Esophagus (tissue), 2 donors: Measurements from ENCODE around the gene MFAP4. TPM values are rescaled to one million over a fixed set of nuclear protein-coding genes. Genes with fewer than 3 reads are reported as not detected.

Experiments
- H3K27ac ChIP-seq, 2 donors: one replicate each; pipeline ENCODE4 v1.5.1; 2013; ENCODE audit warnings: low read depth in 2 of 2, mild to moderate bottlenecking in 2 of 2, inconsistent platforms in 1 of 2, low read length in 1 of 2, moderate library complexity in 1 of 2
- H3K27me3 ChIP-seq, 2 donors: one replicate each; pipeline ENCODE4 v1.6.1; 2013; ENCODE audit warnings: low read length in 2 of 2, control low read depth in 1 of 2, mild to moderate bottlenecking in 1 of 2; ENCODE audit not compliant: insufficient read depth in 2 of 2, control insufficient read depth in 1 of 2
- H3K36me3 ChIP-seq, 2 donors: one replicate each; pipeline ENCODE4 v1.6.1; 2013; ENCODE audit warnings: low read length in 1 of 2; ENCODE audit not compliant: control insufficient read depth in 2 of 2, insufficient read depth in 2 of 2
- H3K4me1 ChIP-seq, 2 donors: one replicate each; pipeline ENCODE4 v1.6.1; 2013; ENCODE audit warnings: low read length in 1 of 2; ENCODE audit not compliant: control insufficient read depth in 2 of 2, insufficient read depth in 2 of 2
- H3K4me3 ChIP-seq, 2 donors: one replicate each; pipeline ENCODE4 v1.5.1; 2013; ENCODE audit warnings: low read length in 2 of 2, mild to moderate bottlenecking in 2 of 2, low read depth in 1 of 2, moderate library complexity in 1 of 2
- H3K9me3 ChIP-seq, 2 donors: one replicate each; pipeline ENCODE4 v1.6.1; 2013; ENCODE audit warnings: mild to moderate bottlenecking in 2 of 2, low read depth in 1 of 2, low read length in 1 of 2, moderate library complexity in 1 of 2; ENCODE audit not compliant: control insufficient read depth in 2 of 2, insufficient read depth in 1 of 2
- whole genome bisulfite sequencing, 2 donors: extraction: QIAGEN DNeasy Blood & Tissue Kit; methylation state at CpG; one replicate each; pipeline ENCODE4 v1.1.7; 2013; 5-methylcytosine and 5-hydroxymethylcytosine counted together
- polyA plus RNA-seq, 2 donors: library from polyadenylated mRNA; stranded (reverse); fragments of 200-250 nt; gene quantifications; one replicate each; pipeline ENCODE4 v1.2.3, GENCODE V29; 2013
- donor health status: healthy with polysubstance abuse.
- donor health status: Bipolar disorder and iron deficiency.

The MFAP4 gene
- polyA plus RNA-seq, 2 donors = 8.3 to 33.7 TPM

- Histone ChIP-seq H3K27ac (no peak overlapping the region), H3K36me3 (no peaks in the 10 kb centered on the region), H3K4me3 (no peak overlapping the region), H3K27me3 (no peaks in the 10 kb centered on the region), H3K9me3 (no peaks in the 10 kb centered on the region), H3K4me1 (peaks cover 4 to 13% of the 10 kb centered on the region in 2 donors)
- 81 to 87% methylated on average over 5 of the region's 5 CpGs for WGBS, 2 donors
These were observed 20.4 kb downstream of the MFAP4 start for GRCh38 chr17:19366637-19366972.

GRCh38 chr17:19365833-19366636, 21.0 kb downstream of the MFAP4 start:
- H3K9me3 ChIP-seq = no peaks in the 10 kb centered on the region
- H3K36me3 ChIP-seq = no peaks in the 10 kb centered on the region
- no peak overlapping the region for H3K4me3 ChIP-seq
- WGBS, 2 donors = 85 to 87% methylated on average over 9 of the region's 9 CpGs
- no peaks in the 10 kb centered on the region for H3K27me3 ChIP-seq
- H3K4me1 ChIP-seq = peaks cover 4 to 13% of the 10 kb centered on the region in 2 donors
- H3K27ac ChIP-seq = no peak overlapping the region

GRCh38 chr17:19365499-19365817, 21.5 kb downstream of the MFAP4 start:
- 88 to 91% methylated on average over 4 of the region's 4 CpGs for WGBS, 2 donors
- Histone ChIP-seq H3K9me3 (no peaks in the 10 kb centered on the region), H3K4me3 (no peak overlapping the region), H3K27me3 (no peaks in the 10 kb centered on the region), H3K27ac (no peak overlapping the region), H3K4me1 (peaks cover 4 to 7% of the 10 kb centered on the region in 2 donors), H3K36me3 (no peaks in the 10 kb centered on the region)

GRCh38 chr17:19364699-19365498, 22.1 kb downstream of the MFAP4 start:
- H3K27ac ChIP-seq = no peak overlapping the region
- no peak overlapping the region for H3K4me3 ChIP-seq
- 71 to 73% methylated on average over 14 of the region's 14 CpGs for WGBS, 2 donors
- no peaks in the 10 kb centered on the region for H3K27me3 ChIP-seq
- peaks cover under 1 to 2% of the 10 kb centered on the region in 2 donors for H3K4me1 ChIP-seq
- no peaks in the 10 kb centered on the region for H3K36me3 ChIP-seq
- no peaks in the 10 kb centered on the region for H3K9me3 ChIP-seq

DNA sequence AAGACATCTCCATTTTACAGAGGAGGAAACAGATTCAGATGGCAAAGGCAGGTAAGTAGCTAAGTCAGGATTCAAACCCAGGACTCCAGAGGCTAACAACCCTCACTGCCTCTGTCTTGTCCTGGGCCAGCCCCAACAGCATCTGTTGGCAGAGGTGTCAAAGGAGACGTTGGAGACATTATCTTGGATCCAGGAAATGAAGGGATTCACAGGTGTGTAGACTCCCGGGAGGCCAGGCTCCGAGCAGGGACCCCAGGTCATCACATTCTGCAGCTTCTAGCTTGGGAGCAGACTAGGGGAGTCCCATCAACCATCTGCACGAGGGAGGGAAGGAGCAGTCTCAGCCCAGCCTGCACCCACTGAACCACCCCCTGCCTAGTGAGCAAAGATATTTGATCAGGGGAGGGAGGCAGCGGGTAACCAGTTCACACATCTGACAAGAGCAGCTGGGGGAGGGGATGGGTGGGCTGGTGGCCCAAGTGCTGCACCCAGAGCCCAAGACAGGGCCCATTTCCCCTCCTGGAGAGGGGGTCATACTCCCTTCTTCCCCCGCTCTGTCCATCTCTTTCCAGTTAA, 23.4 kb downstream of the MFAP4 start:
- Histone ChIP-seq H3K36me3 (no peaks in the 10 kb centered on the region), H3K4me3 (peak overlapping the region in 1 of 2 donors; percentile 67), H3K4me1 (peaks cover 0 to 2% of the 10 kb centered on the region in 2 donors), H3K27me3 (no peaks in the 10 kb centered on the region), H3K9me3 (no peaks in the 10 kb centered on the region), H3K27ac (no peak overlapping the region)
- 52 to 61% methylated on average over 6 of the region's 6 CpGs for WGBS, 2 donors

GRCh38 chr17:19363114-19363438, 23.9 kb downstream of the MFAP4 start:
- H3K4me1 ChIP-seq = peaks cover 0 to 2% of the 10 kb centered on the region in 2 donors
- H3K9me3 ChIP-seq = no peaks in the 10 kb centered on the region
- H3K27me3 ChIP-seq = no peaks in the 10 kb centered on the region
- no peaks in the 10 kb centered on the region for H3K36me3 ChIP-seq
- H3K27ac ChIP-seq = peak overlapping the region; percentile 90 to 95
- H3K4me3 ChIP-seq = peak overlapping the region; percentile 63 to 67
- 23 to 28% methylated on average over 14 of the region's 14 CpGs for WGBS, 2 donors

GRCh38 chr17:19362277-19363113, 24.5 kb downstream of the MFAP4 start, which contains the start of gene B9D1:
TSS of gene B9D1 (minus strand) at chr17:19362723. CDS start at chr17:19362569, 154 bp downstream.
- Histone ChIP-seq H3K4me3 (peak within 1 kb of the TSS; percentile 63 to 67), H3K9me3 (no peaks in the 10 kb centered on the region), H3K27ac (peak within 1 kb of the TSS; percentile 90 to 95), H3K4me1 (peaks cover 0 to 2% of the 10 kb centered on the region in 2 donors), H3K27me3 (no peaks in the 10 kb centered on the region), H3K36me3 (no peaks in the 10 kb centered on the region)
- WGBS, 2 donors = 0 to 1% methylated on average over 79 to 83 of the region's 83 CpGs

DNA sequence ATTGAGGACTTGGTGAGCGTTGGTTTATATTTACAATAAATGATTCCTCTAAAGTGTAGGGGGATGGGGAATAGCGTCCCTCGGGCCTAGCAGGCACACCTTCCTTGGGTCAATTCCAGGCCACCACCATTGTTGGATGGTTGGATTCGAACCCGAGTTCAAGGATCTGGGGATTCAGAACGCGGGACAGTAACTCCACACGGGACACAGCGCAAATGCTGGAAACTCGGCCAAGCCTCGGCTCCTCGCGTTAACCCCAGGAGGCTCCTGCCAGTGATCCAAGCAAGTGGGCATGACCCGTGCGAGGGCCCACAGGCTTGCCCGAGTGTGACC, 25.1 kb downstream of the MFAP4 start:
- H3K27ac ChIP-seq = no peak overlapping the region
- H3K4me1 ChIP-seq = peaks cover 0 to 2% of the 10 kb centered on the region in 2 donors
- H3K4me3 ChIP-seq = peak overlapping the region; percentile 63 to 67
- H3K9me3 ChIP-seq = no peaks in the 10 kb centered on the region
- WGBS, 2 donors = 16% methylated on average over 16 of the region's 16 CpGs
- H3K36me3 ChIP-seq = no peaks in the 10 kb centered on the region
- no peaks in the 10 kb centered on the region for H3K27me3 ChIP-seq

GRCh38 chr17:19361326-19361725, 25.7 kb downstream of the MFAP4 start:
- Histone ChIP-seq H3K36me3 (no peaks in the 10 kb centered on the region), H3K9me3 (no peaks in the 10 kb centered on the region), H3K27me3 (no peaks in the 10 kb centered on the region), H3K4me3 (no peak overlapping the region), H3K4me1 (peaks cover 0 to 2% of the 10 kb centered on the region in 2 donors), H3K27ac (peak overlapping the region in 1 of 2 donors; percentile 8)
- 74 to 76% methylated on average over 6 of the region's 6 CpGs for WGBS, 2 donors
